ENCODE measurements around the gene ADRA1B.
"Not testable (repeated sequence)": the region's sequence is repeated elsewhere in the genome, so short reads cannot be mapped to it uniquely, and the experiment has no call there.

The ADRA1B gene

DNA sequence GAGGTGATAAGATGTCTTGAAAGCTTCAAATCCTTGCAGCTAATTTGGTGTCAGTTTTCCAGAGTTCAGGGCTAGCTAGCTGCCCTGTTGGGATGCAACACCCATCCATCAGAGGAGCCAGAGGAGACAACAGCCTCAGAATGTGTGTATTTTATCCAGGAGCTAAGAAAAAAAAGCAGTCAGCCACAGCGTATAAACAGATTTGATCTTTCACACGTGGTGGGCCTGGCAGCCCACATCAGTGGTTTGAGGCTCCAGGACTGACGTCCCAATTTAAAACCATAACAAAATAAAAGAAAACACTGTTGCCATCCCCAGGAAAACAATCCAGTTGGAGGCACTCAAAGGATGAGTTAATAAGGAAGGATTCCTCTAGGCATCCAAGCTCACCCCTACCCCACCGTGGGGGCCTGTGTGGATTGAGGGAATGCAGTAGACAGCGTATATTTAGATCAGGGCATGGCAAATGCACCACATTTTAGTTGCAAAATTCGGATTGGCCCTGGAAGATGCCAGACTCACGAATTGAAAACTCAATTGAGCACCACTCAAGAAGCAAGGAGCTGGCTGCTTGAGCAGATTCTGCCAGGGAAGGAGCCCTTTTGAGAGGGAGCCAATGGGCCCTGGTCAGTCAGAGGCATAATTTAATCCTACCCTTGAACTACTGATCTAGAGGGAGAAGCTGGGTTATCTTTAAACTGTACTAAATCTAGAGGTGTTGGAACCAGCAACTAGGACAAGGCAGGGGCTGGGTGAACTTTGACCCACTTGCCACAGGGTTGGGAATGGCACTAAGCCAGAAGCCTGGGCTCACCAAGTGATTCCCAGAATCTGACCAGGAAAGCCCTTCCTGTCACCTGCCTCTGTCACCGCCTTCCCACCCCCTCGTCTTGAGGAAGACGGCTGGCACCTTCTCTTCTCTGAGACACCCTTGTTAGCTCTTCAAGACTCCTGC is 17.5 kb downstream of the ADRA1B start:
- DNase-seq, result no peak

DNA sequence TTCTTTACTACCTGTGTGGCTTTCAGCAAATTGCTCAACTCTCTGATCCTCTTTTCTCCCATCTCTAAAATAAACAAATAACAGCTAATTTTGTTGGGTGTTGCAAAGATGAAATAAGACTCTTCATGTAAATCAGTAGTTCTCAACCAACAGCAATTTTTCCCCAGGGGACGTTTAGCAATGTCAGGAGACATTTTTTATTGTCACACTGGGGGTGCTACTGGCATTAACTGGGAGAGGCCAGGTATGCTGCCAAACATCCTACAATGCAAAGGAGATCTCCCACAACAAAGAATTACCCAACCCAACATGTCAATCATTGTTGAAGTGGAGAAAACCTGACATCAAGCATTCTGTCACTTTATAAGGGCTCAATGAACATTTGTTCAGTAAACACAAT is 19.7 kb downstream of the ADRA1B start:
- DNase-seq, result no peak

DNA sequence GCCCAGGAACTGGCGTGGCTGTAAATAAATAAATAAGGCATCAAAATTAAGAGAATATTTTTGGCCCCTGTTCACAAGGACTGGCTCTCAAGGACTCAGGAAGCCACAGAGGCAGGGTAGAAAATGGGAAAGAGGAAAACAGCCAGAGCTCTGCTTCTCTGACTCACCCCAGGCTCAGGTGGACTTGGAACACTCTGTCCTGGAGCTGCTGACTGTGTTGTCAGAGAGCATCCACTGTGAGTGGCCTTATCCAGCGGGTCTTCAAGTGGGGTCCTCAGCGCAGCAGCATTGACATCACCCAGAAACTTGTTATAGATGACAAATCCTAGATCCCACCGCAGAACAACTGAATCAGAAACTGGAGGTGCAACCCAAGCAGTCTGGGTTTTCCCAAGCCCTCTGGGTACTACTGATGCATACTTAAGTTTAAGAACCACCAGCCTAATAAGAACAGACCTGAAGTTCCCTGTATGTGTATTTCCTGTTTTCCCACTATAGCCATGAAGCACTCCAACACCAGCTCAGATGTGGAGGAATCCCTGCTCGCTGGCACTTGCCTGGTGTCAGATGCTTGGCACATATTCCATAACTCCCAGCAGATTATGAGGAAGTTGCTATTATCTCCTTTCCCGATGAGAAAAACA is 20.5 kb downstream of the ADRA1B start:
- DNase-seq, result no peak

DNA sequence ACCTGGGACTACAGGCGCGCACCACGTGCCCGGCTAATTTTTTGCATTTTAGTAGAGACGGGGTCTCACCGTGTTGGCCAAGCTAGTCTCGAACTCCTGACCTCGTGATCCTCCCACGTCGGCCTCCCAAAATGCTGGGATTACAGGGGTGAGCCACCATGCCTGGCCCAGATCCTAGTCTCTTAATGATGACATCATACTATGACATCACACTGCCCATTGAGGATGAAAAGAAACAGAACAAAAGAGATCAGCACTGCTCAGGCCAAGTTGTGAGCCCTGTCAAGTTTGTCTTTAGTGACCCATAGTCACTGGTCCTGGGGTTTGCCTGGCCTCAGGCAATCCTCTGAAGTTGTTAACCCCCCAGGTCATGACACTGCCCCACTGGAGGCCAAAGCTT is 21.3 kb downstream of the ADRA1B start:
- DNase-seq, result no peak

DNA sequence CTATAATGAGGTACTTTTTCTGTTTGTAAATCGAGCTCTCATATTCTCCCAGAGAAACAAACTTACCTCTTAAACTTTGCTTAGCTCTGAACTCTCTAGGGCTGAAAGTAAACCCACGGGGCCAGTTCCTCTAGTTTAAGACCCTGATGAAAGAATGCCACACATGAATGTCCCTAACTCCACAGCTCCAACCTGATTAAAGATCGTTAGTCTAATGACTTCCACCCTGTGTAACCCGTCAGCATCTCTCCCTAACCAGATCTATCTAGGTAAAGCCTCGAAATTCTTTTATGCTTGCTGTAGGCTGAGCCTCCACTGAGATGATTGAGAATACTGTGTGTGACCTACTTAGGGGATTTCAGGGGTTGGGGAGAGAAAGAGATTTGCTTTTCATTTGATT is 27.0 kb downstream of the ADRA1B start:
- no peak for DNase-seq

DNA sequence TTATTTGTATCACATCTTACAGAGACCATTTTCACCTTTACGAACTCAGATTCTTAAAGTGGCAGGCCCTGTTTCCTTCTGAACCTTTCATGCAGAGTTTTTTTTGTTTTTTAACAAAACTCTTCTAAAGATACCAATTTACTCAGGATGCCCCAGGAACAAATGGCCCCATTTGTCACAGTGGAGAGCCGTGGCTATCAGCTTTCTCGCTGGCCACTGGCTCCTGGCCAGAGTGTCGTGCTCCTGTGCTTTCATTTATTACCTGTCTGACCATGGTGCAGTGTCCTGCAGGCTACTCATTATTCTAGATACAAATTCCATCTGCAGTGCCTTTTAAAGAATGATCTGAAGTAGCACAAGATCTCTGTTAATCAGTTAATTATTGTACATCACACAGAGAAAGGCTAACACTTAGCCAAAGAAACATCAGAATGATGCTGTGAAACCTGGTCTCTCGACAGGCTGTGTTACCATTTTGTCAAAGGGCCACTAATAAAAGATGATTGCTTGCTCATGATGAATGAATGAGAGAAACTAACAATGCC is 27.8 kb downstream of the ADRA1B start:
- DNase-seq, result no peak

DNA sequence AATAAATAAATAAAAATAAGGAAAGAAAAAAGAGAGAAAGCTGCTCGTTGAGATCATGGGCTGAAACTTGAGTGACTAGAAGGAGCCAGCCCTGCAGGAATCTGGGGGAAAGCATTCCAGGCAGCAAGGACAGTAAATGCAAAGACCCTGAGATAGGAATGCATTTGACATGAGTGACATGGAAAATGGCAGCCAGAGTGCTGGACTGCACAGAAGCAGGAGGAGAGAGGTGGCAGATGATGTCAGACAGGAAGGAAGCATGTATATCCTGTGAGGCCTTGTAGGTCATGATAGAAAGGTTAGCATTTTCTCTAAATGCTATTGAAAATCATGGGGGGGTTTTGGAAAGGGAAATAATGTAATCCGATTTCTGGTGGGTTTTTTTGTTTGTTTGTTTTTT is 29.1 kb downstream of the ADRA1B start:
- DNase-seq, result no peak

DNA sequence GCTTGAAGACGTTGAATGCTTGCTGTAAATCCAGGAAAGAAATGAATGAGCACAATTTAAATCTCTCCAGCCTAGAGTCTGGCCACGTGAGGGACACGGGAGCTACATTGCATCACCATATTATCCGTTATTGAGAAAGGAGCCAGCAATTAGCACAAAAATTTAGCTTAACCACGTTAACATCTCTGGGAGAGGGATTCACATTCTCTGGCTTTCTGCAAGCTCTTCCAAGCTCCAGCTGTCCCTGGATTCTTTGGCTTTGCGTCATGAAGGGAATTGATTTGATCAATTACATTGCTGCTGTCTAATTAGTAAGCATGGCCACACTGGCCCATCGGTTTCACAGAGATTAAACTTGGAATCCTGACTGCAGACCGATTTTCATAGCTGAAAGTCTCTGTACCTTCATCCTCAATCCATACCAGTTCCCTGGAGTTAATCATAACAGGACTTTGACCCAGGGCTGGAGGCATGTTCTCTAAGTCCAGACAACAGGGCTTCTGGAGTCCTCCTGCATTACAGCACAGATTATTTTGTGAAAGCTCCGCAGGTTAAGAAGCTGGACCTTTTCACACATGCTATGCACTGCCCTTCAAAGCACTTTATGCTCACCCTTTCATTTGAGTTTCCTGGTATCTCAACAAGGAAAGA is 31.6 kb downstream of the ADRA1B start:
- no peak for DNase-seq

DNA sequence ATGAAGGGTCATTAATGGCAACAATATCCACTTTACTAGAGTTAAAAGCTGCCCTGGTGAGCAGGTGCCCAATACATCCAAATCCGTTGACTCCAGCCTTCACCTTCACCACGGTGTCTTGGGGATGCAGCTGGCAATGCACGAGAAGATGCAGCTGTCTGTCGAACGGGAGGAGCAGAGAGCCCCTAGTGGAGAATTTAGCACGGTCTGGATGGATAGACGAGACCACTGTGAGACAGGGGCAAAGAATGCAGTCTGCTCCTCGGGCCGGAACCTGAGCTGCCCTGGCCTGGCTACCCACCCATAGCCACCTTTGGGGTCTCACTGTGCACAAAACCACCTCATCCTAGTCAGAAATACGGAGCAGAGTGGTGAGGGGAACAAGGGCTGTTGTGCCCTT is 35.1 kb downstream of the ADRA1B start:
- no peak for DNase-seq

DNA sequence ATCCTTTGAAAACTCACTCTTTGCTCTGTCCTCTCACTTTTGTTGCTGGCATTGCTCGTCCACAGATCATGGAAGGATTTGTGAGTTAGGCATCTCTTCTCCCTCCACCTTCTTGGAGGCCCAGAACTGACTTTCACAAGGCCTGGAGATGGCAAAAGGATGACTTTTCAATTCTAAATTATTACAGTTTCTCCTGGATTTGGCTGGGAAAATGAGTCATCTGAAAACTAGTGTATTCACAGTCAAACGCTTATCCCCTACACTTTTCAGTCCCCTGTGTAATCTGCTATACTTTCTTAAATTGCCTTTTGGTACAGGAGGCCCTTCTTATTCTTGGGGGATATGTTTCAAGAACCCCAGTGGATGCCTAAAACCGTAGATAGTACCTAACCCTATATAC is 35.6 kb downstream of the ADRA1B start:
- no peak for DNase-seq

DNA sequence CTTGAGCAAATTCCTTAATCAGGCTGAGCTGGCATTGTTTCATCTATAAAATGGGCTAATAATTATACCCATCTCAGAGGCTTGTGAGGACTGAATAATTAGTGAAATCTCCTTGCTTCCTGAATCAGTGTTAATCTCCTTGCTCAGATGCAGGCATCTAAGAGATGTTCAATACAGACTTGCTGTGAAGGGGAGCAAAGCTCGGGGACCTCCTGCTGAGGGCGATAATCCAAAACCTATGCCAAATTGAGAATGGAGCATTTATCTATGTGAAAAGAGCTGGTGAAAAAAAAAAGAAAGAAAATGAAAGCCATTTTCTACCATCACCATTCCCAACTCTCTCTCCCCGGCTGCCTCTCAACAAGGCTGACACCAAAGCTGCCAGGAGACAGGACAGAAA is 37.3 kb downstream of the ADRA1B start:
- DNase-seq, result no peak

DNA sequence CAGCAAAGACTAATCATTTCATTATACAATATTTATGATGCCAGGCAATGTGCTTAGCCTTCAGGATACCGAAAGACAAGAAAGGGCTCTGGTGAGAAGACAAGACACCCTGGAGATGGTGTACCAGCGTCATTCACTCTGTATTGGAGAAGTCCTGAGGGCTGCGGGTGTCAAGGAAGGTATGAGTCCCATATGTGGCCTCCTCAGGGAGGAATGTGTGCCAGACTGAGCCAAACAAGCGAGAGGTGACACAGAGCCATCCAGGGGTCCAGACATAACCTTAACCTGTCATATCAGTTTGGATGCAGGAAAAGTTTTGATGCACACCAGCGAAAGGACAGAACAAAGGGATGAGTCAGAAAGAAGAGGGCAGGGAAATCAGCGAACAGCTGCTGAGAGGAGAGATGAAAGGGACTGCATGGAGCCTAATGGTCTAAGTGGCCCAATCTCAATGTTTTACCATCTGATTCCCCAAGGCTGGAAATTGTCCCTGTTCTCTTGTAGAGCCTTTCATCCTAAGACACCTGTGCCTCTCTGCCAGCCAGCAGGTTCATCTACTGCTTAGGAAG is 38.9 kb downstream of the ADRA1B start:
- no peak for DNase-seq

DNA sequence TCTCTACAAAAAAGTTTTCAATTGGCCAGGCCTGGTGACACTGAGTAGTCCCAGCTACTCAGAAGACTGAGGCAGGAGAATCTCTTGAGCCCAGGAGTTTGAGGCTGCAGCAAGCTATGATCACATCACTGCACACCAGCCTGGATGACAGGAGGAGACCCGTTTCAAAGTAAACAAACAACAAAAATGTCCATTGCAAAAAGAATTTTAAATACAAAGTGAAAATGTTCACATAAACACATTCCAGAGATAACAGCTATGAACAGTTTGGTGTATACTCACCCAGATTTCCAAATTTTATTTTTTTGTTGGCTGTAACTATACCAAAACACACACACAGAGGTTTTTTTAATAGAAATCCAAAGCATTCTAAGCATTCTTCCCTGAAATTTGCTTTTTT is 39.8 kb downstream of the ADRA1B start:
- no peak for DNase-seq

DNA sequence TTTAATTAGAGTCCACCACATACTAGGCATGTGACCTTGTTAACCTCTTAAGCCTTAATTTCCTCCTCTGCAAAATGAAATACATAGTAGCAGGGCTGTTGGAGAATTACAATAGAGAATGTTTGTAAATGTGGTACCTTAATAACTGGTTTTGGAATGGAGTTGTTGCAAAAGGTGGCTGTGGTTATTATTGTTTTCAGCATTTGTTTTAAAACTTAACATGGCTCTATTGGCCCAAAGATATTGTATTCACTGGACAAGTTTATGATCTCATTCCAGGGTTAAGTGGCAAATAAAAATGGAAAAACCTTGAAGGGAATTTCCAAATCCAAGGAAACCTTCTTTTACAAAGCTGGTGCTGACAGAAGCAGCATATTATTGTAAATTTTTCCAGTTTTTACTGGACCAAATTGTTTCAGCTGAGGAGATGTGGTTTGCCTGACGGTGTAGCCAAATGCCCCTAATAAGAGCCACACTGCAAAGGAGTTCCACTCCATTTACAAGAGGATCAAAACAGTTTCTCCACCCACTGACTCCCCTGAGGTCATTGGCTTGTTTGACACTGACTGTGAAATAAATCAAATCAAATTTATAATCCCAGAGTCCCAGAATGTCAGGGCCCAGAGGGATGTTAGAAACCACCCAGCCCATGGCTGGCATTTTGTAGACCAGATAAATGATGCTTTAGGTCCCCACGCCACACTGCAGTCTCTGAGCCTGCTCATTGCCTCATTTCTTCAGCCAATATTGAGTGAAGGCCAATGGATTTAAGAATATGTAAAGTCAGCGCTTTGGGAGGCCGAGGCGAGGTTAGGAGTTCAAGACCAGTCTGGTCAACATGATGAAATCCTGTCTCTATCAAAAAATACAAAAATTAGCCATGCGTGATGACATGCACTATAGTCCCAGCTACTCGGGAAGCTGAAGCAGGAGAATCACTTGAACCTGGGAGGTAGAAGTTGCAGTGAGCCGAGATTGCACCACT is 45.2 kb downstream of the ADRA1B start:
- no peak for DNase-seq

DNA sequence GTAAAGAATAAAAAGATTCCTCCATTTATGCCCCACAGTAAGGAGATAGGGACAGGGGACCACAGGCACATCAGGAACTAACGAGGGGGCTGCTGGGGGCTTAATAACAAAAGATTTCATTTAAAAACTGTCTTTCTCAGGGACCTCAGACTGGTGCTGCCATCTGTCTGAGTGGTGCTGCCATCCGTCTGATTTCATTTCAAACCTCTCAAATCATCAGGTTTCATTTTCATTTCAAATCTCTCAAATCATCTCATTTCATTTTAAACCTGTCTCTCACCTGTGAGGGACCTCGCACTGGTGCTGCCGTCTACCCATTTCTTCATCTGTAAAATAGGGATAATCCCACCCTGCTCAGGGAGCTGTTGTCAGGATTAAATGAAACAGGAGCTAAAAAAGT is 45.9 kb downstream of the ADRA1B start:
- no peak for DNase-seq

DNA sequence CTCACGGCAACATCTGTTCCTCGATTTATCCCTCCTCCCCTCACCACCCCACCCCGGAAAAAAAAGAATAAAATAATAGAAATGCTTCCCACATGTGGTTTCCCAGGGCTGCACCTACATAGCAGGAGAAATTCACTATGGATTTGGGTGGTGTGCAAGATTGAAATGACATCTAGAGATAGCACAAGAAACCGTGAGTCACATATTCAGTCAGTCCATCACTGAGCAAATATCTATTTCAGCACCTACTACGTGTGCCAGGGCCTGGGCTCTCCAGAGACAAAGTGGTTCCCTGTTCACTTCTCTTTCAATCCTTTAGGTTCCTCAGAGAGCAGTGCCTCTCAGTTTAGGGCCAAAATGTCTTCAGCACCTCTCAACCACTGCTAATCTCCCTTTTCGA is 47.7 kb downstream of the ADRA1B start:
- no peak for DNase-seq

DNA sequence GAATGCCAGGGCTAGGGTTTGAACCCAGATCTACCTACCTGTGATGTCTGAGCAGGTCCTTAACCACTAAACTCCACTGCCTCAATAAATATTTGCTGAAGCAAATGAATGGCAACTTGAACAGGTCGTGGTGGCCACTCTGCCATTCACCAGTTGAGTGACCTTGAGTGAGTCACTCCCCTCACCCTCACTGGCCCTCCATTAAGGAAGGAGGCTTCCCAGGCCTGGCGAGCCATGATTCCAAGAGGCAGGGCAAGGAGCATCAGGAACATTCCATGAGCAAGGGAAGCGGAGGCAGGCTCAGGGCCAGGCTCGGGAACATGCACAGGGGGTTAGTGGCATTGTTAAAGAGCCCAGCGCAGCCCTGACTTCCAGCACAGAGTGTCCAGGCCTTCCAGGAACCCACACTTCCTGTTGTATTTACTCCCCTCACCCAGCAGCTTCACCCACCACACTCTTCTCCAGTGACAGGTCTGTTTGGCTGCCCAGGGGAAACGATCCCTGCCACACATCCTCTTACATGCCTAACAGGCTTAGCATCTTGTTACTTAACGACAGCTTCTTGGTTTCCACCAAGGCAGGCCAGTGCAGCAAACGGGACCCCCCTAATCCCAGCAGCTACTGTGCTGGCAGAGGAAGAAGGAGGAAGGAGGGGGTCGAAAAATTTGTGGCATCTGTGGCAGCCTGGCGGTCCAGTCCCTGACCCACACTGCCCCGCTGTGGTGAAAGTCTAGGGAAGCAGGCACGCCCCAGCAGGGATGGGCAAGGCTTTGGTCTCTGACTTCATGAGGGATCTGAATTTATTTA is 49.0 kb downstream of the ADRA1B start:
- DNase-seq, result no peak

DNA sequence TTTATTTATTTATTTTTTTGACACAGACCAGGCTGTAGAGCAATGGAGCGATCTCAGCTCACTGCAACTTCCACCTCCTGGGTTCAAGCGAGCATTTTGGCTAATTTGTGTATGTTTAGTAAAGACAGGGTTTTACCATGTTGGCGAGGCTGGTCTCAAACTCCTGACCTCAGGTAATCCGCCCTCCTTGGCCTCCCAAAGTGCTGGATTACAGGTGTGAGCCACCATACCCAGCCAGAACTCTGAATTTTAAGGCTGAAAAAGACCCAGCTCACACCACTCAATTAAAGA is 49.5 kb downstream of the ADRA1B start:
- not testable (repeated sequence) for DNase-seq

DNA sequence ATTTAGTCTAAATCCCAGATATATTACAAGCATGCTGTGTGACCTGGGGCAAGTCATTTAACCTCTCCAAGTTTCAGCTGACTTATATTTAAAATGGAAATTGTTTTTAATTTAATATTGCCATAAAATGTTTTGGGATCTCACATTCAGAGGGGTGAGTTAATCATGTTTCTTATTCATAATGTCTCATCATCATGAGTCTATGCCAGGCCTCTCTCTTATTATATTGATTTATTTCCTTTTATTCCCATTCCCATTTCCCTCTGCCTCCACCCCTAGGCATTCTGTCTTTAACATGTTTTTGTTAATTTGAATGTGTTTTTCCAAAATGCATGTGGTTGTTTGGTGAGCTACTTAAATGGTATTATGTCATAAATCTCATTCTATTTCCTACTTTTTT is 53.7 kb downstream of the ADRA1B start:
- DNase-seq, result no peak

DNA sequence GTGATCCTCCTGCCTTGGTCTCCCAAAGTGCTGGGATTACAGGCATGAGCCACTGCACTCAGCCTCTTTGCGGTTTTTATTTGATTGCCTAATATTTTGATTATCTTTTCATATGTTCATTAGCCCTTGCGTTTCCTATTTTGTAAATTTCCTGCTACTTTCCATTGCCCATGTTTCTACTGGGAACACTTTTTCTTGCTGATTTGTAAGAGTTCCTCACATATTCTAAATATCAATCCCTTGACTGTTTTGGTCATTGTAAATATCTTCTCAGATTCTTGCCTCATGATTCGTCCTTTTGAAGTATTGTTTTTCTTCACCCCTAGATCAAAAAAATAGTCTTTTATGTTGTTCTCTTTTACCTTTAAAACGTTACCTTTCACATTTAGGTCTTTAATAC is 54.8 kb downstream of the ADRA1B start:
- no peak for DNase-seq

DNA sequence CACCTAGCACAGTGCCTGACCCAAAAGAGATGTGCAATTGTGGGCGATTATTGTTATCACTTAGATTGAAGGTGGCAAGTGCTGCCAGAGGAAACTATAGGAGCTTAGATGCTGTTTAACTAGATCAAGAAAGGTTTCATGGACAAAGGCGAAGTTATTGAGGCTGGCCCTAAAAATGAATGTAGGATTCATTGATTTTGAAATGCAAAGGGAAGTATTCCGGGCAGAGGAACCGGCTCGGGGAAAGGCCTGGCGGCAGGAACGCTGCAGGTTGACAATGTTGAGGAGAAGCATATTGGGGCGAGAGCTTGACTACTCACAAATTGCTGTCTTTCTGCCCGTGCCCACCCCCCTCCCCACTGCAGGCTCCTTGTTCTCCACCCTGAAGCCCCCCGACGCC is 55.2 kb downstream of the ADRA1B start:
- DNase-seq, result no peak
